GM18873 (cell line): ENCODE measurements around the gene CHRNA9.
A peak's percentile ranks its signal among the peaks of the same experiment; 100 is the strongest.

Source experiments
- ATAC-seq: cut with Tn5 transposase; IDR thresholded peaks from one replicate; pipeline ENCODE4 v1.9.1; 2021; ENCODE audit warnings: mild to moderate bottlenecking, moderate library complexity, moderate number of reproducible peaks; ENCODE audit not compliant: unreplicated experiment, low FRiP score

Gene CHRNA9

GRCh38 chr4:40308528-40309122, 26.5 kb upstream of the CHRNA9 start:
- ATAC-seq: no peak

DNA sequence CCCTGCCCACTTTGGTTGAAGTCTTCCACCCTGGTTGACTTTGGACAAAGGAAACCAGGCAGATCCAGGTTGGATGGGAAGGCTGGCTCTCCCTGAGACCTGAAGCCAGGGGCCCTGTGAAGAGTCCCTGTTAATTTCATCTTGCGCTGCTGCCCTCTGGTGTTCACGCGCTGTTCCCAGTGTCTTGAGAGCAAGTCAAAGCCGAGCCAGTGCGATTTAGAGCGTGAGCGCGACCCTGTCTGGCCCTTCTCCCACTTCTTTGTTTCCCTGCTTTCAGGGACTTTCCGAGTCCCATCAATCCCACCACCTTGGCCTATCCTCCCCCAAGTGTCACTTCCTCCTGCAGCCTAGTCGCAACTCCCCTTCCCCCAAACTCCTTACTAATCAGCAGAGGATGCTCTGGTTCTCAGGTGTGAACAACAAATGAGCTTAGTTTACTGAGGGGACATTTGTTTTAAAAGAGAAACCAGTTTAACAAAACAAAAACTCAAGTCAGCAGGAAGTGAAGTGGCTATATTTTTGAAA, 25.8 kb upstream of the CHRNA9 start:
- ATAC-seq: no peak

- no peak for ATAC-seq
Measured at GRCh38 chr4:40310225-40310624, 24.9 kb upstream of the CHRNA9 start.

DNA sequence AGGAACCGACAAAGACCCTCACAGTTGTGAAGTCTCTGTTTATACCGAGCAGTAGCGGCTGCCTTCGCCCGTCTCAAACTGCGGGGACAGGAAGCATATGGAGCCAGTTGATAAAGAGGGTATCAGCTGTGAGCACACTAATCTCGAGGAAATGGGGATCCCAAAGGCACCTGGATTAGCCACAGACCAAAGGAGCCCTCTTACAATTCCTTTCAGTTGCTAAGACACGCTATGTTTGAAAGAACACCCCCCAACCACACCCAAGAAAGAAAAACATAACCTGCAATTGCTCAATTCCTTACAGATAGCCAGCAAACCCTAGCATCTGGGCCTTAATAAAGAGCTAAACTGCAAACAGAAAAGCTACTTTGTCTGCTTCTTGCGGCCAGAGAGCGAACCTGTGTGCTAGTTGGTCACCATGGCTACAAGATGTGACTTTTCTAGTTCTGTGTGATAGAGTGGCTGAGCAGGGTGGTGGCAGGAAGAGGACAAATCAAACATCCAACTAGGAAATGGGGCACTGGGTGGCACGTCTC, 23.3 kb upstream of the CHRNA9 start:
- ATAC-seq: no peak

GRCh38 chr4:40314951-40315350, 20.2 kb upstream of the CHRNA9 start:
- ATAC-seq: no peak

GRCh38 chr4:40316333-40316781, 18.8 kb upstream of the CHRNA9 start:
- ATAC-seq: no peak

DNA sequence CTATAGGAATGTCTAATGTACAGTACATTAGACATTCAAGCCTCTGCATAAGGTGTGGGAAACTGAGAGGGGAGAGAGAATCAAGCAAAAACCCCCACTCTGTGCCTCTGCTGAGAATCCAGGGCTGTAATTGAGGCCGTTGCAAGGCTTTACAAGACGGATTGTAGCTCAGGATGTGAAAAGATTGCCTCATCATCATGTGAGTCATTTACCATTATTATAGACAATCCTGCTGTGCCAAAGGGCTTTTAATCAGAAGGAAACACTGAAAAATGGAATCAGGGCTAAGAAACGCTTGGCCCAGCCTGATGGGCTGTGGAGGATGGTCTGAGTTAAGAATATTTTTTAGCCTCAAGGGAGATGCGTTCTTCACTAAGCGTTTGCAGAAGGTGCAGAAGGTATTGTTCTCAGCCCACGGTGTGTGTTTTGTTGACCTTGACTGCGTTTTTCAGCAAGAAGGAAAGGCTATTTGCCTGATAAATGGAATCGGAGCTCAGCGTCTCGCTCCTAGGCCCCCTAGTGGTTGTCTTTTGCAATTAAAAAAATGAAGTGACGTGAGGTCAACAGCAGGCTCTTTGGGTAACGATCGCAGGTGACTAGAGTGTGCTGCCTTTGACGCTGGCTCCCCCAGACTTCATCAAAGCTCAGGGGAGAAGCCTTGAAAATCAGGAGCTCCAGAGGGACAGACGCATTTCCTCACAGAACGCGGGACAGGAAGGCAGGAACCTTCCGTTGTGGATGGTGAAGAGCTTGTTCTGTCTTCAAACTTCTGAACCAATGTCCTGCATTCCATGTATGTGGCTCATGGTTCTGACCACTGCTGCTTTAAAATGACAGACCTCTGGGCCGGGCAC, 18.1 kb upstream of the CHRNA9 start:
- ATAC-seq: no peak

- no peak for ATAC-seq
Measured at GRCh38 chr4:40317916-40318658, 17.0 kb upstream of the CHRNA9 start.

DNA sequence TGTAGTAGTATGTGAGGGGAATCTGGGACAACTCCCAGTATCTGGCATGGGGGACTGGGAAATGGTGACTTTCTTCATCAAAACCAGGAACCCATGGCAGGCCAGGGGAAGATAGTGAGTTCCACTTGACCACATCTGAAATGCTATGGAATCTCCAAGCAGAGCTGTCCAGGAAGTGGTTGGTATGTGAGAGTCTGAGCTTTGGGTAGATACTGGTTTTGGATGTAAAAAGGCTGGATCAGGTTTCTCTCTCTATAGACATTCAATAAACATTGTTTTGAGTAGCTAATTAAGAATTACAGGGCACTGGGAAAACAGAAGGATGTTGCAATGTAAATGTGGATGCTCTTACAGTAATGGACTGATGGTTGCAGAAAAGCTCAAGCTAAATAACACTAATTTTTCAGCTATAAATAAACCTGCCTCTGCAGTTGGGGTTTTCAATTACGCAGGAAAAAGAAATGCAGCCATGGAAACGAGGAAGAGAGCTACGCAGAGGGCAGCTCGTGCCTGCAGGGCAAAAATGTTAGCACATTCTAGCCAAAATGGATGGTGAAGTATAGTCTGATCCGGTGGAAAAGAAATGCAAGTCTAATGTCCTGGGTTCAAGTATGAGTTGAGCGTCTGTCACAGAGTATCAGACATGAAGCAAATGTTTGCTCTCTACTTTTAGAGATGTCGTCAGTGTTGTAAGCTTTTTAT, 13.4 kb upstream of the CHRNA9 start:
- no peak for ATAC-seq

GRCh38 chr4:40322811-40323210, 12.3 kb upstream of the CHRNA9 start:
- ATAC-seq: no peak

GRCh38 chr4:40323866-40324265, 11.3 kb upstream of the CHRNA9 start:
- ATAC-seq: no peak

DNA sequence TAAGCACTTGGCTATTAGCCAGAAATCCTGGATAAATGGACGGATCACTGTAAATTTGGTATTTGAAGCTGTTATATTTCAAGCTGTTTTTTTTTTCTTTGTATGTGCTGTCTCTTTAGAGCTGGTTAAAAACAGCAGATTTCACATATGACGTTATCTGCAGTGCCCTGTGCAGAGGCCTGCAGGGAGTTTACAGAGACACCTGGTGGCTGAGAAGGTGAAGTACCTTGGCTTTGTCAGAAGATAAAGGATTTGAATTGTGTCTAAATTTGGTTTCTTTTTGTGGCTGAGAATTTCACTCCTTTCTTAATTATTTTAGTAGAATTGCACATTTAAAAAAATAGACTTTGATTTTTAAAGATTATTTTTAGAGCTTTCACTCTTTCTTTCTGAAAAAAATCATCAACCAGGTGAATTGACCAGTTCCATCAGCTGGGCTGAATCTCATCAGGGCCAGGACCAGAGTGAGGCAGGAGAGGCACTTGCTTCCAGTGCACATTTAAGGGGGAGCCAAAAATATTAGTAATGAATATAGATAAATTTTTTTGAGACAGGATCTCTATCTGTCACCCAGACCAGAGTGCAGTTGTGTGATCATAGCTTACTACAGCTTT, 9.6 kb upstream of the CHRNA9 start:
- ATAC-seq: peak; percentile 87

DNA sequence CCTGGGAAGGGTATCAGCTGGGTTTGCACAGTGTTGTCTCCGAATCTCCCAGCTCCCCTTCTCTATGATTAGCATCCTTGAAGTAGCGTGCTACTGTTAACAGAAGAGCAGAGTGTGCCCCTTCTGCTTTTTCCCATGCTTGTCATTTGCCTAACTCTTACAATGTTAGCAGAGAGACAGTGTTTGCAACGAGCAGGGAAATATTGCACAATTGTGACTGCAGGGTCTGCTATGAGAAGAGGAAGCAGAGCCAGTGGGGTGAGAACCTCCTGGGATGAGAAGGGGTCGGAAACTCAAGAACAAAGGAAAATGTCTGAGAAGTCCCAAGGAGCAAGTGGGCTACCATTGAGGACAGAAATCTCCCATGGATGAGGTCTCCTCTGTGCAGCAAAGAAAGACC, 7.8 kb upstream of the CHRNA9 start:
- no peak for ATAC-seq

DNA sequence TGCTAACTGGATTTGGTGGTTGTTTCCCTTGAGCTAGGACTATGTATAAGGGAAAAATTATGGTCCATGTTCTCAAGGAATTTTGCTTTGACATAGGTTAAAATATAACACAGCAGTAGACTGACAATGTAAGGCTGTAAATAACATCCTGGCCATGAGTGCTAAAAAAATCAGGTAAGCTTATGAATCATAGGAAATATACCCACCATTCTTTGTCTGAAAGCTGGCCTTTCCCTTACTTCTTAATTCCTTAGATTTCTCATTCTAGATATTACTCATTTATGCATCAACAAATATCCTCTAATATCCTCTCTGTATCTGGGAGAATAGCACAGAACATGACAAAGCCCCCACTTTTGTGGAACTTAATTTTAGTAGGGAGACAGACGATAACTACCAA, 6.8 kb upstream of the CHRNA9 start:
- ATAC-seq: no peak

DNA sequence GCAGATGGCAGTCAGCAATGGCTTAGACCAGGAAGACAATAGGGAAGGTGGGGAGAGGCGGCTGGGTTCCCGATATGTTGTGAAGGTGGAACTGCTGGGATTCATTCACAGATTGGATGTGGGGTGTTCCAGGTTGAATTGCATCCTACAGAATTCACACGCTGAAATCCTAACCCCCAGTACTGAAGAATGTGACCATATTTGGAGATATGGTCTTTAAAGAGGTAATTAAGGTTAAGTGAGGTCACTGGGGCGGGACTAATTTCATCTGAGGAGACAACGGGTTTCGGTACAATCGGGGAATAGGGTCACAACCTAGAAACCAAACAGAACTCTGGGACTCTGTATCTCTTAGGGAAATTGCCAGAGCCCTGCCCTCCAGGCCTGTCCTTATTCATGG, 5.3 kb upstream of the CHRNA9 start:
- ATAC-seq: no peak

GRCh38 chr4:40330536-40330935, 4.6 kb upstream of the CHRNA9 start:
- no peak for ATAC-seq

DNA sequence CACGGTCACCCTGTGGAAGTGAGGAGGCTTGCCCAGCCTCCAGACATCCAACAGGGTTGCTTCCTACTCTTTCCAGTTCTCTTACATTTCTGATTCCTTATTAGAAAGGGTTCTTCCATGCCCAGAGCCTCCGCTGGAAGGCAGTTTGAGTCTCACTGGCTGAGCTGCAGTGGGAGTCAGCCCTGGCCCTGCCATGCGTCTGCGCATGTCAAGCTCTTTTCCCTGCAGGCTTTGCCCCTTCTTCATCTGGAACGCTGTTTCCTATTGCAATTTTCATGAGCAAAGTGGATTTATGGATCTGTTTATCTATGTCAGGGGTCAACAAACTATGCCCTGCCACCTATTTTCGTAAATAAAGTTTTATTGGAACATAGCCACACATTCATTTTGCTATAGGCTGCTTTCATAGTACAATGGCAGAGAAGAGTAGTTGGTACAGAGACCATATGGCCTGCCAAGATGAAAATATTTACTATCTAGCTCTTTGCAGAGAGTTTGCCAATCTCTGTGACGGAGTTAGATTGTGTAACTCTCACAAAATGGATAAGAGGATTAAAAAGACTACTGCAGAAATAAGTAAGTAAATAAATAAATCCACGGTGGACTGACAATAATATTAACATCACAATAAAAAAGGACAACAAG, 3.9 kb upstream of the CHRNA9 start:
- ATAC-seq: no peak

GRCh38 chr4:40331961-40332360, 3.2 kb upstream of the CHRNA9 start:
- ATAC-seq: no peak

- ATAC-seq: no peak
Measured at GRCh38 chr4:40333921-40334352, 1.2 kb upstream of the CHRNA9 start.
